GM12865 (cell line): Measurements from ENCODE around the gene MBNL2.

ENCODE experiments used
- DNase-seq: peaks from one replicate; pipeline ENCODE4 v3.0.0; 2010; ENCODE audit warnings: low read depth
- H3K4me3 ChIP-seq: 2 replicates; pipeline ENCODE4 v1.5.1; 2011; ENCODE audit warnings: mild to moderate bottlenecking, low read depth, low read length, control low read depth
- CTCF ChIP-seq: IDR thresholded peaks from 2 replicates; pipeline ENCODE4 v1.5.1; 2011; ENCODE audit warnings: low read length, control low read depth, low read depth, inconsistent platforms; ENCODE audit not compliant: insufficient read depth; ENCODE audit errors: missing control alignments

MBNL2 gene

DNA sequence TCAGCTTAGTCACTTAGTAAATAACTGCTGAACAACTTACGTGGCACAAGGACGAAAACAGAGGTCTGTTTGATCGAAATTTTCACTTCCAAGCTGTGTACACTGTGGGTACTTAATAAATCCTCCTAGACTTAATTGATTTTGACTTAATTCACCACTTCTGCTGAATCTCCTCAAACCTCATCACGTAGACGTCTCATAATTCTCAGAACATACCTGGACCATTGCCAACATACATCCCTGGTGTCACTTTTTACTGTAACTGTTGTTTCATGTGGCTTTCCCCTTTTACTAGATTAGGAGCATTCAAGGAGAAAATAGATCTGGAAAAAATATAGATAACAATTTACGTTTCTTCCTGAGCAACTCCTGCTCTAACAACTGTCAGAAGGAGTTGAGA is 105.0 kb downstream of the MBNL2 start:
- no peak for DNase-seq
- no peak for TF ChIP-seq CTCF

GRCh38 chr13:97327506-97328221 is 105.5 kb downstream of the MBNL2 start:
- no peak for TF ChIP-seq CTCF
- no peak for DNase-seq
- H3K4me3 ChIP-seq = no peak overlapping the region

More for the DNA sequence above, 105.0 kb downstream of the MBNL2 start:
- H3K4me3 ChIP-seq = no peak overlapping the region

GRCh38 chr13:97328222-97328790 is 106.2 kb downstream of the MBNL2 start:
- no peak overlapping the region for H3K4me3 ChIP-seq
- no peak for TF ChIP-seq CTCF
- DNase-seq = no peak

DNA sequence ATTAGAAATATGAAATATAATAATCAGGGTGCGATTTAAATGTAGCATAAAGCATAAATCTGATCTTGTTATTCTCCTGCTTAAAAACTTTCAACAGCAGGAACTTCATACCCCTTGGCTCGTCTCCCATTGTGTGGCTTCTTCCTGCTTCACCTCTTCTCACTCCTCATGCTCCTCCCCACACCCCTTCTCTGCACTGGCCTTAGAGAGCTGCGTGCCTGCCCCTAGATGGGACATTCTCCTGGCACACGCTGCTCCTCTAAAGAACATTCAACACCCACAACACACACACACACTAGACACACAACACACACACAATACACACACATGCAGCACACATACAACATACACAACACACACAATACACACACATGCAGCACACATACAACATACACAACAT is 107.2 kb downstream of the MBNL2 start:
- TF ChIP-seq CTCF = no peak
- no peak overlapping the region for H3K4me3 ChIP-seq
- no peak for DNase-seq

- no peak for TF ChIP-seq CTCF
- DNase-seq = no peak
- no peak overlapping the region for H3K4me3 ChIP-seq
Observed at GRCh38 chr13:97330448-97330847, 108.3 kb downstream of the MBNL2 start.

- DNase-seq = no peak
- TF ChIP-seq CTCF = no peak
- no peak overlapping the region for H3K4me3 ChIP-seq
Observed at GRCh38 chr13:97332742-97333141, 110.6 kb downstream of the MBNL2 start.

- H3K4me3 ChIP-seq = no peak overlapping the region
- TF ChIP-seq CTCF = no peak
- no peak for DNase-seq
Observed at GRCh38 chr13:97333983-97334382, 111.8 kb downstream of the MBNL2 start.
